H1 (cell line): ENCODE data around the gene EVA1C. TPM values are rescaled to one million over a fixed set of nuclear protein-coding genes. Genes with fewer than 3 reads are reported as not detected.

Source experiments
- CTCF ChIA-PET: fragments of 300-600 bp; sonication (Branson Sonifier 250); formaldehyde crosslinking; loops from one replicate; lab custom pipeline; 2021; ENCODE audit not compliant: partially characterized antibody; lab: Charles Lee
- POLR2A ChIA-PET: fragments of 300-600 bp; sonication (Branson Sonifier 250); formaldehyde crosslinking; loops from one replicate; lab custom pipeline; 2021; ENCODE audit warnings: inconsistent platforms; ENCODE audit not compliant: partially characterized antibody; lab: Charles Lee
- DNase-seq, 2 experiments: peaks; one replicate each; pipeline versions ENCODE4 v3.0.0 to v3.0.0-alpha.2; 2010 to 2022; ENCODE audit warnings: low spot score in 2 of 2, low read depth in 1 of 2, mixed read lengths in 1 of 2
- FAIRE-seq: peaks from 2 replicates; lab custom pipeline; 2011; peaks lifted over from hg19 to GRCh38; lab: Jason Lieb, UNC
- H2AFZ ChIP-seq: 2 replicates; pipeline ENCODE4 v1.8.1; 2012; ENCODE audit warnings: low read length, inconsistent platforms
- H2AK5ac ChIP-seq: 2 replicates; pipeline ENCODE4 v1.6.1; 2013; ENCODE audit warnings: low read depth, low read length
- H2BK120ac ChIP-seq: replicated peaks from 2 replicates; pipeline ENCODE3; 2013; ENCODE audit warnings: low read depth, low read length, inconsistent platforms
- H2BK12ac ChIP-seq: 2 replicates; pipeline ENCODE4 v1.6.1; 2013; ENCODE audit warnings: low read depth, low read length
- H2BK15ac ChIP-seq: 2 replicates; pipeline ENCODE4 v1.6.1; 2013; ENCODE audit warnings: low read length
- H2BK20ac ChIP-seq: 2 replicates; pipeline ENCODE4 v1.6.1; 2013; ENCODE audit warnings: low read length
- H2BK5ac ChIP-seq: 2 replicates; pipeline ENCODE4 v1.6.1; 2013; ENCODE audit warnings: low read depth, low read length
- H3K14ac ChIP-seq: 2 replicates; pipeline ENCODE4 v1.6.1; 2013; ENCODE audit warnings: inconsistent platforms; ENCODE audit not compliant: insufficient read length
- H3K18ac ChIP-seq: 2 replicates; pipeline ENCODE4 v1.6.1; 2013; ENCODE audit warnings: low read length; ENCODE audit errors: extremely low read depth
- H3K23ac ChIP-seq: 2 replicates; pipeline ENCODE4 v1.6.1; 2013; ENCODE audit warnings: inconsistent platforms; ENCODE audit not compliant: insufficient read length
- H3K23me2 ChIP-seq: 2 replicates; pipeline ENCODE4 v1.6.1; 2013; ENCODE audit warnings: low read depth, low read length
- H3K27ac ChIP-seq: 2 replicates; pipeline ENCODE4 v1.6.1; 2011; ENCODE audit warnings: low read depth, low read length, inconsistent platforms
- H3K27me3 ChIP-seq, 4 experiments: replicated peaks in 1 of 4; 1 replicate in 1 of 4; 2 replicates in 3 of 4; pipeline versions ENCODE4 v1.6.1 to v1.8.1; 2011 to 2013; ENCODE audit warnings: low read length in 3 of 4, mild to moderate bottlenecking in 3 of 4, inconsistent platforms in 2 of 4, mixed read lengths in 2 of 4, moderate library complexity in 1 of 4; ENCODE audit not compliant: control insufficient read depth in 3 of 4, insufficient read depth in 3 of 4; ENCODE audit errors: extremely low read depth in 1 of 4
- H3K36me3 ChIP-seq, 4 experiments: 2 replicates each; pipeline versions ENCODE4 v1.6.1 to v1.8.1; 2011 to 2013; ENCODE audit warnings: mild to moderate bottlenecking in 4 of 4, low read length in 3 of 4, moderate library complexity in 2 of 4, control low read depth in 1 of 4, inconsistent platforms in 1 of 4; ENCODE audit not compliant: insufficient read depth in 4 of 4, control insufficient read depth in 2 of 4
- H3K4ac ChIP-seq: replicated peaks from 2 replicates; pipeline ENCODE3; 2013; ENCODE audit warnings: low read length, low read depth, mixed read lengths, inconsistent platforms; ENCODE audit not compliant: insufficient read length
- H3K4me1 ChIP-seq, 4 experiments: replicated peaks in 1 of 4; 1 replicate in 1 of 4; 2 replicates in 3 of 4; pipeline versions ENCODE4 v1.6.1 to v1.8.1; 2011 to 2013; ENCODE audit warnings: low read length in 3 of 4, inconsistent platforms in 2 of 4, mixed read lengths in 1 of 4; ENCODE audit not compliant: insufficient read depth in 4 of 4, control insufficient read depth in 3 of 4
- H3K4me2 ChIP-seq, 2 experiments: 2 replicates each; pipeline versions ENCODE4 v1.6.1 to v1.8.1; 2011 to 2013; ENCODE audit warnings: low read depth in 2 of 2, low read length in 2 of 2, control low read depth in 1 of 2, inconsistent platforms in 1 of 2, mild to moderate bottlenecking in 1 of 2; ENCODE audit not compliant: insufficient read depth in 1 of 2
- H3K4me3 ChIP-seq, 4 experiments: fragments of 200-600, 300-600 bp in 1 of 4; sonication (generic), shearing (Covaris generic), sonication (Bioruptor Twin) in 1 of 4; 2 replicates each; pipeline versions ENCODE4 v1.5.1 to v1.8.1; 2011 to 2016; ENCODE audit warnings: low read length in 4 of 4, low read depth in 3 of 4, control low read depth in 2 of 4, inconsistent platforms in 2 of 4, mild to moderate bottlenecking in 2 of 4, mixed read lengths in 1 of 4, moderate library complexity in 1 of 4; ENCODE audit not compliant: insufficient read depth in 2 of 4; ENCODE audit errors: extremely low read depth in 1 of 4
- H3K56ac ChIP-seq: replicated peaks from 2 replicates; pipeline ENCODE3; 2013; ENCODE audit warnings: low read depth, mild to moderate bottlenecking, mixed read lengths, low read length, inconsistent platforms; ENCODE audit not compliant: insufficient read length
- H3K79me1 ChIP-seq: 2 replicates; pipeline ENCODE4 v1.6.1; 2013; ENCODE audit warnings: low read depth, low read length, control low read depth
- H3K79me2 ChIP-seq, 2 experiments: 2 replicates each; pipeline versions ENCODE4 v1.6.1 to v1.8.1; 2012 to 2013; ENCODE audit warnings: low read length in 2 of 2, mild to moderate bottlenecking in 2 of 2, inconsistent platforms in 1 of 2; ENCODE audit not compliant: insufficient read depth in 2 of 2, control insufficient read depth in 1 of 2
- H3K9ac ChIP-seq, 4 experiments: replicated peaks in 1 of 4; 1 replicate in 1 of 4; 2 replicates in 3 of 4; pipeline versions ENCODE4 v1.6.1 to v1.8.1; 2011 to 2013; ENCODE audit warnings: low read depth in 3 of 4, low read length in 3 of 4, control low read depth in 2 of 4, mild to moderate bottlenecking in 2 of 4, moderate library complexity in 2 of 4, inconsistent platforms in 1 of 4; ENCODE audit errors: extremely low read depth in 1 of 4
- H3K9me3 ChIP-seq, 2 experiments: 2 replicates each; pipeline versions ENCODE4 v1.6.1 to v1.8.1; 2012 to 2013; ENCODE audit warnings: mild to moderate bottlenecking in 2 of 2, moderate library complexity in 2 of 2, control low read depth in 1 of 2, inconsistent platforms in 1 of 2, low read depth in 1 of 2, low read length in 1 of 2, mixed read lengths in 1 of 2; ENCODE audit not compliant: insufficient read depth in 2 of 2
- H4K20me1 ChIP-seq, 2 experiments: replicated peaks in 1 of 2; 2 replicates each; pipeline versions ENCODE3 to v1.8.1; 2011 to 2013; ENCODE audit warnings: inconsistent platforms in 2 of 2, low read length in 2 of 2, mild to moderate bottlenecking in 1 of 2; ENCODE audit not compliant: insufficient read depth in 2 of 2, control insufficient read depth in 1 of 2
- H4K5ac ChIP-seq: 2 replicates; pipeline ENCODE4 v1.6.1; 2013; ENCODE audit warnings: low read length, low read depth, mixed read lengths, inconsistent platforms; ENCODE audit not compliant: insufficient read length
- H4K8ac ChIP-seq: 2 replicates; pipeline ENCODE4 v1.8.0; 2013; ENCODE audit warnings: mild to moderate bottlenecking, moderate library complexity, low read length, inconsistent platforms; ENCODE audit not compliant: insufficient read depth; ENCODE audit errors: extremely low read depth
- H4K91ac ChIP-seq: replicated peaks from 2 replicates; pipeline ENCODE3; 2013; ENCODE audit warnings: low read length, mixed read lengths, inconsistent platforms; ENCODE audit not compliant: insufficient read length
- CREB1 ChIP-seq: IDR thresholded peaks from 2 replicates; pipeline ENCODE4 v1.6.1; 2012; ENCODE audit warnings: inconsistent platforms
- GTF2F1 ChIP-seq: IDR thresholded peaks from 2 replicates; pipeline ENCODE4 v1.6.1; 2012; ENCODE audit warnings: low read depth, low read length, improper control_type of control experiment, borderline replicate concordance
- KDM5A ChIP-seq: fragments of 200-600 bp; IDR thresholded peaks from 2 replicates; pipeline ENCODE4 v1.7.1; 2012; ENCODE audit warnings: mild to moderate bottlenecking, low read length, inconsistent platforms, mixed read lengths
- POLR2A ChIP-seq, 2 experiments: IDR thresholded peaks; 1 replicate in 1 of 2; 2 replicates in 1 of 2; pipeline ENCODE4 v1.6.1; 2011; ENCODE audit warnings: low read depth in 2 of 2, low read length in 2 of 2, mild to moderate bottlenecking in 2 of 2; ENCODE audit errors: control extremely low read depth in 1 of 2
- RAD21 ChIP-seq, 2 experiments: IDR thresholded peaks in 1 of 2; conservative IDR thresholded peaks in 1 of 2; 2 replicates each; pipeline ENCODE4 v1.6.1; 2011; ENCODE audit warnings: low read depth in 2 of 2, low read length in 2 of 2, improper control_type of control experiment in 1 of 2, inconsistent platforms in 1 of 2, mild to moderate bottlenecking in 1 of 2, moderate library complexity in 1 of 2
- SAP30 ChIP-seq: fragments of 300-600 bp; sonication (generic); IDR thresholded peaks from 2 replicates; pipeline ENCODE4 v1.7.1; 2012; ENCODE audit warnings: low read length, moderate library complexity, mild to moderate bottlenecking, inconsistent platforms; ENCODE audit not compliant: insufficient read depth, insufficient replicate concordance
- SIX5 ChIP-seq: IDR thresholded peaks from 2 replicates; pipeline ENCODE4 v1.6.1; 2011; ENCODE audit warnings: mild to moderate bottlenecking, low read depth, low read length
- TAF7 ChIP-seq: optimal IDR thresholded peaks from 2 replicates; pipeline ENCODE3; 2011; ENCODE audit warnings: low read depth, mild to moderate bottlenecking, inconsistent platforms, low read length, moderate library complexity, borderline replicate concordance
- TBP ChIP-seq: IDR thresholded peaks from 2 replicates; pipeline ENCODE4 v1.6.1; 2011; ENCODE audit warnings: low read depth, low read length, improper control_type of control experiment
- WGBS, 2 experiments: shearing (Covaris generic) in 1 of 2; methylation state at CpG; one replicate each; pipeline versions ENCODE4 v1.1.6 to v1.1.7; 2013 to 2015; ENCODE audit warnings: low lambda C conversion rate in 2 of 2, mixed read lengths in 2 of 2, inconsistent platforms in 1 of 2, low coverage in 1 of 2, missing lambda C conversion rate in 1 of 2; ENCODE audit not compliant: insufficient replicate concordance in 2 of 2, insufficient coverage in 1 of 2, insufficient read length in 1 of 2; ENCODE audit errors: extremely low coverage in 1 of 2, missing lambda C conversion rate in 1 of 2; 5-methylcytosine and 5-hydroxymethylcytosine counted together
- polyA plus RNA-seq, 7 experiments: library from polyadenylated mRNA; depleted of rRNA in 3 of 7; stranded (reverse) in 5 of 7; unstranded in 2 of 7; fragments of >200 nt in 5 of 7; fragments of 200-250 nt in 2 of 7; gene quantifications; 1 replicate in 5 of 7; 2 replicates in 1 of 7; 4 replicates in 1 of 7; pipeline versions ENCODE4 v1.2.1 to v1.2.3, GENCODE V29; 2011 to 2013; ENCODE audit warnings: missing spikeins in 2 of 7, mixed read lengths in 2 of 7
- total RNA-seq: library from RNA; stranded (reverse); fragmentation: NEBNext Ultra II Directional; extraction: Animal tissue kit (Norgen Biotek cat#: 25700); gene quantifications from 2 replicates; pipeline ENCODE4 v1.2.1, GENCODE V29; 2021
- TF ChIP-seq, protein P1 (sequence below): IDR thresholded peaks from 2 replicates; pipeline ENCODE4 v1.6.1; 2012; ENCODE audit warnings: low read length, inconsistent platforms

The EVA1C gene
- total and polyA plus RNA-seq, 2 of the 8 experiments (the other 6 are each of a cell fraction or from before 2014, with no cell fraction given) = 2.6 to 3.6 TPM

DNA sequence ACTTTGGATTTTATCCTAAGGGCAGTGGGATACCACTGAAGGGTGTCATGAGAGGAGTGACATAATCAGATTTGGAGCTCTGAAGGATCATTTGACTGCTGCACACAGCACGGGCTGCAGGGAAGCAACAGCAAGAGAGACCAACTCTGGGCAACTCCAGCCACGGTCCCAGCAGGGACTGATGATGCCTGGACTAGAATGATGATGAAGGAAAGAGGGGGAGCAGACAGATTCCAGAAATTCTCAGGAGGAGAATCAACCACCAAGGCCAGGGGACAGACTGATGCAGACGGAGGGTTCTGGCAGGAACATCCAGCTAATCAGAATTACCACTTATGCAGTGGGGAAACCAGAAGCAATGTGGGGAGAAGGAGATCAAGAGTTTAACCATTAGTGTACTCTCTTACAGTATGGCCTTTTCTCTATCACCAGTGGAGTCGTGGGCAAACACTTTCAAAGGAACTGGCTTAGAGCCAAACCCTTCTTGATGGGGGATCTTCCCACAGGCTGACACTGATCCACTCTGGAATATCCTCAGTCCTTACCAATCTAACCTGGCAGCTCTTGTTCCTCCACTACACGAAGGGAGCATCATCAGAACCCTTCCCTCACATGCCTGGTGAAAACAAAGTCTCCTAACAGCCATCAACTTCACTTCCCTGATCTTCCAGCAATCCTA, 23.0 kb upstream of the EVA1C start:
- no peak overlapping the region for H2AFZ ChIP-seq
- H3K18ac ChIP-seq = no peak overlapping the region
- H4K91ac ChIP-seq = no peak overlapping the region
- 0 out of 2 replicates have a peak, but pooled peaks cover 5% of the 10 kb centered on the region for H3K23me2 ChIP-seq
- H4K8ac ChIP-seq = no peak overlapping the region
- H3K27me3 ChIP-seq = peaks cover 0 to 4% (median 2%) of the 10 kb centered on the region in 4 experiments; a peak in 5 of 7 replicates
- H4K20me1 ChIP-seq = peaks cover 17 to 22% of the 10 kb centered on the region in 2 experiments
- H3K9ac ChIP-seq = peak overlapping the region in 1 of 4 experiments; percentile 21; a peak in 1 of 7 replicates
- H4K5ac ChIP-seq = no peak overlapping the region
- H3K9me3 ChIP-seq = peaks cover 6 to 7% of the 10 kb centered on the region in 2 experiments; a peak in 2 of 4 replicates
- no peak overlapping the region for H3K23ac ChIP-seq
- CTCF ChIA-PET = interaction anchor here (0.7 to 1.2 kb wide), 5 partner anchors 13 to 254 kb away, joined by 3 to 6 read pairs (median 4); no protein-coding TSS in a partner anchor
- no peak overlapping the region for H3K14ac ChIP-seq
- no peak overlapping the region for H2AK5ac ChIP-seq
- H2BK5ac ChIP-seq = no peak overlapping the region; the same call in 1 of the 2 replicates
- 85% methylated on average over 5 of the region's 5 CpGs; no CpG with 5 or more reads in 1 of the 2 experiments for WGBS, 2 experiments
- no peak overlapping the region for H2BK120ac ChIP-seq
- H3K79me2 ChIP-seq = peaks cover 30 to 62% of the 10 kb centered on the region in 2 experiments
- FAIRE-seq (no peak), DNase-seq (no peak)
- no peak overlapping the region; a peak in 1 of 4 replicates for H3K4me2 ChIP-seq
- no peak overlapping the region for H3K56ac ChIP-seq
- no peak overlapping the region for H3K4ac ChIP-seq
- peaks cover 0 to 7% (median 5%) of the 10 kb centered on the region in 4 experiments for H3K4me1 ChIP-seq
- H3K79me1 ChIP-seq = peaks cover 22% of the 10 kb centered on the region
- POLR2A ChIA-PET = interaction anchor here (0.9 kb wide), 1 partner anchor 17 kb away, joined by 3 read pairs; no protein-coding TSS in a partner anchor
- no peak overlapping the region for H2BK12ac ChIP-seq
- H2BK20ac ChIP-seq = no peak overlapping the region
- no peak overlapping the region for H2BK15ac ChIP-seq
- H3K27ac ChIP-seq = no peak overlapping the region
- peaks cover 0 to 6% (median under 1%) of the 10 kb centered on the region in 4 experiments; a peak in 4 of 8 replicates for H3K36me3 ChIP-seq
- H3K4me3 ChIP-seq = no peak overlapping the region
- TF ChIP-seq RAD21 (IDR thresholded peaks at IDR 0.05 in 1 of 2, conservative IDR thresholded peaks at IDR 0.05 in 1 of 2; ENCODE audit: low read depth in 2 of 2, low read length in 2 of 2) = no peak
- TF ChIP-seq TAF7 = no peak
- no peak for TF ChIP-seq GTF2F1
- no peak for TF ChIP-seq KDM5A
- TF ChIP-seq, protein P1, sequence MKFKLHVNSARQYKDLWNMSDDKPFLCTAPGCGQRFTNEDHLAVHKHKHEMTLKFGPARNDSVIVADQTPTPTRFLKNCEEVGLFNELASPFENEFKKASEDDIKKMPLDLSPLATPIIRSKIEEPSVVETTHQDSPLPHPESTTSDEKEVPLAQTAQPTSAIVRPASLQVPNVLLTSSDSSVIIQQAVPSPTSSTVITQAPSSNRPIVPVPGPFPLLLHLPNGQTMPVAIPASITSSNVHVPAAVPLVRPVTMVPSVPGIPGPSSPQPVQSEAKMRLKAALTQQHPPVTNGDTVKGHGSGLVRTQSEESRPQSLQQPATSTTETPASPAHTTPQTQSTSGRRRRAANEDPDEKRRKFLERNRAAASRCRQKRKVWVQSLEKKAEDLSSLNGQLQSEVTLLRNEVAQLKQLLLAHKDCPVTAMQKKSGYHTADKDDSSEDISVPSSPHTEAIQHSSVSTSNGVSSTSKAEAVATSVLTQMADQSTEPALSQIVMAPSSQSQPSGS = no peak
- no peak for TF ChIP-seq POLR2A (IDR thresholded peaks at IDR 0.05; ENCODE audit: control extremely low read depth in 1 of 2, low read depth in 2 of 2, low read length in 2 of 2)
- no peak for TF ChIP-seq CREB1
- no peak for TF ChIP-seq SIX5
- no peak for TF ChIP-seq SAP30
- no peak for TF ChIP-seq TBP
